ENCODE results near the gene ANXA8. TPM values are rescaled to one million over a fixed set of nuclear protein-coding genes. Genes with fewer than 3 reads are reported as not detected.
"Not testable (repeated sequence)": the region's sequence is repeated elsewhere in the genome, so short reads cannot be mapped to it uniquely, and the experiment has no call there.

ANXA8 gene, protein sequence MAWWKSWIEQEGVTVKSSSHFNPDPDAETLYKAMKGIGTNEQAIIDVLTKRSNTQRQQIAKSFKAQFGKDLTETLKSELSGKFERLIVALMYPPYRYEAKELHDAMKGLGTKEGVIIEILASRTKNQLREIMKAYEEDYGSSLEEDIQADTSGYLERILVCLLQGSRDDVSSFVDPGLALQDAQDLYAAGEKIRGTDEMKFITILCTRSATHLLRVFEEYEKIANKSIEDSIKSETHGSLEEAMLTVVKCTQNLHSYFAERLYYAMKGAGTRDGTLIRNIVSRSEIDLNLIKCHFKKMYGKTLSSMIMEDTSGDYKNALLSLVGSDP
- total RNA-seq (1 to 10 TPM in 1 of 10 donors, under 1 TPM in 2, not detected in 7; 0.37 to 1.2 (median 0.44) TPM), polyA plus RNA-seq (under 1 TPM in 1 of 2 donors, not detected in 1; 0.09 TPM)
- long read RNA-seq, donor 1, result 0 reads
- long read RNA-seq, donor 2, result 0 reads
- long read RNA-seq, donor 3, partial matches to known transcripts, result 1 of 1 reads
- long read RNA-seq, donor 3, other reads (novel, unspliced or antisense), result 0 of 1 reads

DNA sequence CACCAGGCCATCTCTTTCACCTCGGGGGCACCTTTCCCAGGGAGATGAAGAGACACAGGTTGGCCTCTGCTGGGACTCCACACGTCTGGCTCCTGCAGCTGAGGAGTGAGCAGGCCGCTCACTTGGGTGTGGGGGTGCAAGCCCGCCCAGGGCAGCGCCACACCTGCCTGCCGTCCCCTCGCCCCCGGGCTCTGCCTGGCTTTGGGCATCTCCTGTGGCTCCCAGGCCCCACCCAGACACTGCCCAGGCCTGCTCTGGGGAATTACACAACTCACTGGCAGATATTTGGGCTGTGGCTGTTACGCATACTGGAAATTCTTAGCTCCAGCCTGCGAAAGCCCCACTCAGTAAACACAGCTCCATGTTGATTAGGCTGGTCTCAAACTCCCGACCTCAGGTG lies at the start of gene ANXA8:
Gene ANXA8, minus strand, starts transcription at position 193 of the 400 bp plus-strand sequence. Its CDS starts 182 bp downstream, at position 11.
- 90 to 92% methylated on average over 8 of the region's 11 CpGs for WGBS, 2 donors
- H3K27ac ChIP-seq; H3K4me1 ChIP-seq; H3K4me3 ChIP-seq; H3K27me3 ChIP-seq; DNase-seq; H3K9me3 ChIP-seq; H3K36me3 ChIP-seq; intact Hi-C loops (cut with DNase I): not testable (repeated sequence)
- peak in 6 of 8 donors; percentile 21 to 66 (median 44) for ATAC-seq

DNA sequence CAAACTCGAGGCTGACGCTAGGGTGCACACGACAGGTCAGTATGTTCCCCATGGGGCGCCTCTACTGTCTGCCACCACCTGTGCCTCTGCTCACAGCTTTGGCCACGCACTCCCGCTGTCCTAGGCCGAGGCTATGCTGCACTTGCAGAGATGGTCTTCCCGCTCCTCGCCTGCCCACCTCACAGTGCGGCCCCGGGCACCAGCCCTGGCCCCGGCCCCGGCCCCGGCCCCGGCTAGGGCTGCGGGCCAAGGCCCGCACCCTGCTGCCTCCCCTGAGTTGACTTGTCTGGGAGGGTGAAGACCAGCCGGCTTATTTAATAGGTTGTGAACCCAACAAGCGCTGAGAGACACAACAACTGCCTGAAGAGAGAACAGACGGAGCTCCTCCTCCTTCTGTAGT lies 39.6 kb upstream of the ANXA8 start, which contains the start of gene AGAP9:
Gene AGAP9, minus strand, starts transcription at position 164 of the 400 bp plus-strand sequence. Its CDS starts 112 bp downstream, at position 52.
- WGBS, 2 donors, result no CpG with 5 or more reads among the region's 20 CpGs
- H3K36me3 ChIP-seq; H3K27ac ChIP-seq; DNase-seq; H3K27me3 ChIP-seq; ATAC-seq; H3K4me1 ChIP-seq; H3K9me3 ChIP-seq; intact Hi-C loops (cut with DNase I); H3K4me3 ChIP-seq: not testable (repeated sequence)

DNA sequence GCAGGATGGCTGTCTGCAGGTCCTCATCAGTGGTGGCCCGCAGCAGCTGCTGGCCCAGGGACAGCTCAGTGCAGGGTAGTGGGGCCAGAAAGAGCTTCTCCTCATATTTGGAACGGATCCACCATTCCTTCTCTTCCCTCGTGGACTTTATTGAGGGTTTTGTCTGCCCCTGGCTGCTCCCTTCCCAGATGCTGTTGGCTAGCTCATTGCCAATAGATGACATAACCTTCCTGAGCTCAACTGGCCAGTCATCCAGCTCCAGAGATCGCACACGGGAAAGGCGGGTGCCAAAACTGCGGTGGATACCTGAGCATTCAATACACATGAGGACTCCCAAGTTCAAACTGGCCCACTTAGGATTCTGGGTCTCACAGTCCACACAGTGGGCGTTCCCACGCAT lies 18.4 kb upstream of the ANXA8 start:
- H3K27ac ChIP-seq; H3K4me1 ChIP-seq; ATAC-seq; DNase-seq; intact Hi-C loops (cut with DNase I); H3K4me3 ChIP-seq; H3K9me3 ChIP-seq; H3K27me3 ChIP-seq: not testable (repeated sequence)
- 89 to 93% methylated on average over 8 to 9 of the region's 9 CpGs for WGBS, 2 donors
- peaks cover 0 to 11% (median 0%) of the 10 kb centered on the region in 9 donors for H3K36me3 ChIP-seq

DNA sequence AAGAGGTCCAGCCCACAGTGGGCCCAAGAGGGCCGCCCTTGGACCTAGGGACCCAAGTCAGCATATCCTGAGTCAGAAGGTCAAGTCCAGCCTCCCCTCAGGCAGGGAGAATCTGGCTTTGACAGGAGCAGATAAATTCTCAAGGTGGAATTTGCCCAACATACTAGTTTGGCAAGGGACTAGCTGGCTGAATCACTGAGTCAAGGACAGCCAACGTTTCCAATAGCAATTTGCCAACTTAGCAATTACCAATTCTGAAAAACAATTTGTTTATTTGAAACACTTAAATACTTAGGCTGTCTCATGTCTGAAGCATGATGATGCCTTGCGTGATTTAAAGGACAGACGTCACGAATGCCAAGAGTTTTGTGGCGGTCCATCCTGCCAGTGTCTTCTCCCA lies 10.3 kb upstream of the ANXA8 start:
- H3K4me3 ChIP-seq; ATAC-seq; H3K27me3 ChIP-seq; H3K36me3 ChIP-seq; DNase-seq; H3K4me1 ChIP-seq; intact Hi-C loops (cut with DNase I); H3K9me3 ChIP-seq; H3K27ac ChIP-seq: not testable (repeated sequence)
- 28 to 80% methylated on average over 1 of the region's 6 CpGs for WGBS, 2 donors

DNA sequence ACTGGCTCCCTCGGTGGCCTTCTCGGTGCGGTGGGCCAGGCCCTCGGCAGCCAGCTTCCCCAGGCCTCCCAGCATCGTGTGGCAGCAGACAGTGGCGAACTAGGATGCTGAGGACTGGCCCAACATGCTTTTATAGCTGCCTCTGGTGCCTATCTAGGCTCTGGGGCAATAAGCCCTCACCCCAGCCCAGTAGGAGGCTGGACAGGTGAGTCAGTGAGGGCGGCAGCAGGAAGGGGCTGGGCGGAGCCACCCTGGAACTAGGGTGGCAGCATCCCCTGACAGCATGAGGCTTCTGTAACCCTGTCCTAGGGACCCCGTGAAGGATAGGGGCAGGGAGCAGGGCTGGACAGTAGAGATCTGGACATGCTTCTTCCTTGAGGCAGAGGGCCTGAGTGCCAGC lies 7.7 kb upstream of the ANXA8 start, which contains the start of gene FAM25G:
Gene FAM25G, minus strand, starts transcription at position 101 of the 400 bp plus-strand sequence. Its CDS starts 26 bp downstream, at position 75.
- H3K9me3 ChIP-seq; H3K4me1 ChIP-seq; H3K4me3 ChIP-seq; H3K36me3 ChIP-seq; ATAC-seq; intact Hi-C loops (cut with DNase I); H3K27ac ChIP-seq; H3K27me3 ChIP-seq; DNase-seq: not testable (repeated sequence)
- WGBS, 2 donors, result 86 to 88% methylated on average over 4 of the region's 9 CpGs

DNA sequence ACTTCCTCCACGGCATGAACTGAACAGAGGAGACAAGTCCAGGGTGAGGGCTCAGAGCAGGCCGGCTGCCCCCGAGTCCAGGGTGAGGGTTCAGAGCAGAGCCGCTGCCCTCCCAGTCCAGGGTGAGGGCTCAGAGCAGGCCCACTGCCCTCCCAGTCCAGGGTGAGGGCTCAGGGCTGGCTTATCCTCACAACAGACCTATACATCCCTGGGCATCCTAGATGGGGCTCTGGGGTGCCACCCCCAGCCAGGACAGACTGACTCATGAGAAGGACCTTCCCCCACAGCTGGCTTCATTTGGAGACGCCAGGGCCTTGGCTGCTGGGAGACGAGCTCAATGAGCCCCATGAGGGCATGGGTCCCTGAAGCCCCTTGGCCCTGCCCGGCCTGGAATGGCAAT lies 5.7 kb upstream of the ANXA8 start:
- not testable (repeated sequence) for DNase-seq, H3K27ac ChIP-seq, ATAC-seq

DNA sequence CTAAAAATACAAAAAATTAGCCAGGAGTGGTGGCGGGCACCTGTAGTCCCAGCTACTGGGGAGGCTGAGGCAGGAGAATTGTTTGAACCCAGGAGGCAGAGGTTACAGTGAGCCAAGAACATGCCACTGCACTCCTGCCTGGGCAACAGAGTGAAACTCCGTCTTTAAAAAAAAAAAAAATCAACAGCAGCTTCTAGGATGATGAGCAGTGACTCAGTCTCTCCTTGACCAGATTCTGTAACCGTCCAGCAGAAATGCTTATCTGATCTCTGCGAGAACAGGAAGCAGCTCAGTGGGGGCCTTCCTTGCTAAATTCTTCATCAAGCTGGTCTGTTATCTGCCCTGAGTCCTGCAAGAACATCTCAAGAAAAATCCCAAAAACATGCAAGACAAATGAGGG lies 2.0 kb upstream of the ANXA8 start:
- H3K27me3 ChIP-seq; H3K36me3 ChIP-seq; intact Hi-C loops (cut with DNase I); ATAC-seq; H3K4me3 ChIP-seq; DNase-seq; H3K27ac ChIP-seq; H3K9me3 ChIP-seq; H3K4me1 ChIP-seq: not testable (repeated sequence)
- 32 to 62% methylated on average over 2 to 3 of the region's 4 CpGs for WGBS, 2 donors

More for the DNA sequence above, 5.7 kb upstream of the ANXA8 start:
- H3K36me3 ChIP-seq; H3K9me3 ChIP-seq; H3K4me3 ChIP-seq; H3K27me3 ChIP-seq; H3K4me1 ChIP-seq; intact Hi-C loops (cut with DNase I): not testable (repeated sequence)
- 98 to 100% methylated on average over 2 of the region's 7 CpGs for WGBS, 2 donors

DNA sequence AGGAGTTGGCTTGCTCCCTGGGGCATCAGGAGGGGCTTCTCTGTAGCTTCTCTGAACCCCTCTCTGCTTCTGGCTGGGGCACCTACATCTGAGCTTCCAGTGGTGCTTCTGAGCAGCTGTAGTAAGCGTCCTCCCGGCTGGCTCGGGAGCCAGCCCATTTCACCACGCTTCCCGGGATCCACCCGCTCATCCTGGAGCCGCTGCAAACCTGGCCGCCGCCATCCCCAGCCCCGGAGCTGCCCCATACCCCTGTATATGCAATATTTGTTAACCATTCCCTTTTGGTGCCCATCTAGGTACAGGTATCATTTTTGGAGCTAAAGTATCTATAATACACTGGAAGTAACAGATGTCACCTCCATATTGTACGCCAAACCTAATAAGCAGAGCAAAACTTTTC lies 871 bp upstream of the ANXA8 start:
- intact Hi-C loops (cut with DNase I); H3K27me3 ChIP-seq; ATAC-seq; H3K27ac ChIP-seq; H3K9me3 ChIP-seq; H3K4me1 ChIP-seq; H3K4me3 ChIP-seq; DNase-seq; H3K36me3 ChIP-seq: not testable (repeated sequence)
- 85 to 97% methylated on average over 11 of the region's 11 CpGs for WGBS, 2 donors

DNA sequence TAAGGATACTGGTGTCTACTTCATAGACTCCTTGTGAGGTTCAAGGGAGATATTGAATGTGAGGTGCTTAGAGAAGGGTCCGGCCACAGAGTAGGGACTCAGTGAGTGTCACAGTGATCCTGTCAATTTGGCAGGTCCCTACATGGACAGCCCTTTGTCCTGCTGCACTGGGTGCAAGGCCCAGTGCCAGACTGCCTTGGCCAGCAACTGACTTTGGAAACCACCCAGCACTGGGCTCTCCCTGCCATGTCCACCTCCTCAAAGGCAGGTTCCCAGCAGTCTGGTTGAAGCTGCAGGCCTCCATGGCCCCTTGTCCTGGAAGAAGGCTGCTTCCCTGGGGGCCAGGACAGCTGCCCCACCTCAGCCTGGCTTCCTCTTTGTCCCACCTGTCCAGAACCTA lies 1.5 kb downstream of the ANXA8 start:
- ATAC-seq, result peak; percentile 49 to 87 (median 62)
- no CpG with 5 or more reads among the region's 1 CpG for WGBS, 2 donors
- H3K27me3 ChIP-seq, result not testable (repeated sequence)

DNA sequence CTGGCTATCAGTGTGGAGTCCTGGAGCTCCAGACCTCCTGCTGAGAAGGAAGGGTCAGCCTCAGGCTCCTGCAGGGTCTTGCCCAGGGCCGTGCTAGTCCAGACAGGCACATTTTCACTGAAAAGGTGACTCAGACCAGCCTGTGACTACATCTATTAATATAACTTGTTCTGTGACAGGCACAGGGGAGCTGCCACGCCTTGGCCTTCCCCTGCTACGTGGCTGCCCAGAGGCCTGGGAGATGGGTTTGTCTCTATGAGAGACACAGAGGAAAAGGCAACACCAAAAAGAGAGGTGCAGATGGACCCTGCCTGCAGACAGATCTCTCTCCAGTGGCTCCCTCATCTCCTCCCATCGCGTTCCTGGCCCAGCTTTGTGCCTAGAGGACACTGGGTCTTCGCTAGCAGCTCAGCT lies 2.1 kb downstream of the ANXA8 start:
- DNase-seq; H3K4me1 ChIP-seq; intact Hi-C loops (cut with DNase I); H3K27me3 ChIP-seq; H3K4me3 ChIP-seq; H3K9me3 ChIP-seq; H3K36me3 ChIP-seq; H3K27ac ChIP-seq: not testable (repeated sequence)
- WGBS, 2 donors, result 74 to 83% methylated on average over 5 of the region's 6 CpGs
- peak in 5 of 8 donors; percentile 23 to 57 (median 34) for ATAC-seq

More for the DNA sequence above, 1.5 kb downstream of the ANXA8 start:
- DNase-seq; H3K9me3 ChIP-seq; H3K4me3 ChIP-seq; H3K4me1 ChIP-seq; H3K27ac ChIP-seq; H3K36me3 ChIP-seq; intact Hi-C loops (cut with DNase I): not testable (repeated sequence)

DNA sequence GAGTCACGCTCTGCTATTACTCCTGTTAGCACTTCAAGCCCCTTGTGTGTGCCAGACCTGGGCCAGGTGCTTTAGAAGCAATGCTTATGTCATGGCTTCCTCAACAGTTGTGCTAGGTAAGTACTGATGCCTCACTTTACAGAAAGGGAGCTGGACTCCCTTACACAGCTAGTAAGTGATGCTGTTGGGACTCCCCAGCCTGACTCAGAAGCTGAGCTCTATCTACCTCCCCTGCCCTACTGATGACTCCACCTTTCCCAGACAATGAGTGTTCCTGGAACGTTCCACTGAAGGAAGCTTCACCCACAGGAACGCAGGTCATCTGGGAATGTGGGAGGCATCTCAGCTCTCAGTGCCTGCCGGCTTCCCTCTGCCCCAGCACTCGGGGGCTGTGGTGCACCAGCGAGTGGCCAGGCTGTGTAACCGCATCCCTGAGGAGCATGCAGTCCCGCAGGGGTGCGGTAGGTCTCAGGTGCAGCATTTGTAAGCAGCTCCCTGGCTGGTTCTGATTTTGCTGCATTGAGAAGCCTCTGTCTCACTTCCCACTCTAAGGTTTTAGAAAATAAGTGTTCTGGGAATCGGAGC lies 2.6 kb downstream of the ANXA8 start:
- WGBS, 2 donors, result 49 to 63% methylated on average over 8 of the region's 10 CpGs
- peak in 1 of 8 donors; percentile 11 for ATAC-seq
- intact Hi-C loops (cut with DNase I), result not testable (repeated sequence)

More for the DNA sequence above, 2.6 kb downstream of the ANXA8 start:
- H3K27me3 ChIP-seq, H3K4me3 ChIP-seq, H3K9me3 ChIP-seq, H3K4me1 ChIP-seq, H3K36me3 ChIP-seq, DNase-seq, H3K27ac ChIP-seq: not testable (repeated sequence)
